ENCODE results near the gene TMEM59. TPM values are rescaled to one million over a fixed set of nuclear protein-coding genes. Genes with fewer than 3 reads are reported as not detected.
A peak's percentile ranks its signal among the peaks of the same experiment; 100 is the strongest.
"Not testable (repeated sequence)": the region's sequence is repeated elsewhere in the genome, so short reads cannot be mapped to it uniquely, and the experiment has no call there.

Gene TMEM59
- total RNA-seq, 4 donors from 2014 or later, result 157 to 323 (median 234) TPM

DNA sequence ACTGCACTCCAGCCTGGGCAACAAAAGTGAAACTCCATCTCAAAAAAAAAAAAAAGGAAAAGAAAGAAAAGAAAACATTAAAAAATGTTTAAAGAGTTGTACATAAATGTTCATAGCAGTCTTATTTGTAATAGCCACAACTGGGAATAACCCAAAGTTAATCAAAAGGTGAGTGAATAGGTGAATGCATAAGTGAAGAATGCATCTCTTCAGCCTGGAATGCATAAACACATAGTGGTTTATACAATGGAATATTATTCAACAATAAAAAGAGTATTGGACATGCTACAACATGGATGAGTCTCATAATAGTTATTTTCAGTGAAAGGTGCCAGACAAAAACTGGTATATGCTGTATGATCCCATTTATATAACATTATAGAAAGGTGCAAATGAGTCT is 53.1 kb downstream of the TMEM59 start:
- no peaks in the 10 kb centered on the region for H3K27me3 ChIP-seq
- DNase-seq (ENCODE audit: low spot score in 2 of 2), result no peak
- TF ChIP-seq EP300 (IDR thresholded peaks at IDR 0.05), result no peak
- TF ChIP-seq, protein P1, sequence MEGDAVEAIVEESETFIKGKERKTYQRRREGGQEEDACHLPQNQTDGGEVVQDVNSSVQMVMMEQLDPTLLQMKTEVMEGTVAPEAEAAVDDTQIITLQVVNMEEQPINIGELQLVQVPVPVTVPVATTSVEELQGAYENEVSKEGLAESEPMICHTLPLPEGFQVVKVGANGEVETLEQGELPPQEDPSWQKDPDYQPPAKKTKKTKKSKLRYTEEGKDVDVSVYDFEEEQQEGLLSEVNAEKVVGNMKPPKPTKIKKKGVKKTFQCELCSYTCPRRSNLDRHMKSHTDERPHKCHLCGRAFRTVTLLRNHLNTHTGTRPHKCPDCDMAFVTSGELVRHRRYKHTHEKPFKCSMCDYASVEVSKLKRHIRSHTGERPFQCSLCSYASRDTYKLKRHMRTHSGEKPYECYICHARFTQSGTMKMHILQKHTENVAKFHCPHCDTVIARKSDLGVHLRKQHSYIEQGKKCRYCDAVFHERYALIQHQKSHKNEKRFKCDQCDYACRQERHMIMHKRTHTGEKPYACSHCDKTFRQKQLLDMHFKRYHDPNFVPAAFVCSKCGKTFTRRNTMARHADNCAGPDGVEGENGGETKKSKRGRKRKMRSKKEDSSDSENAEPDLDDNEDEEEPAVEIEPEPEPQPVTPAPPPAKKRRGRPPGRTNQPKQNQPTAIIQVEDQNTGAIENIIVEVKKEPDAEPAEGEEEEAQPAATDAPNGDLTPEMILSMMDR (IDR thresholded peaks at IDR 0.05), result no peak
- TF ChIP-seq POLR2A (IDR thresholded peaks at IDR 0.05), result no peak
- no peak for TF ChIP-seq POLR2AphosphoS5 (IDR thresholded peaks at IDR 0.05)
- no peak overlapping the region for H3K4me3 ChIP-seq
- H3K4me1 ChIP-seq, result peaks cover 8% of the 10 kb centered on the region
- H3K36me3 ChIP-seq, result no peaks in the 10 kb centered on the region
- no peak overlapping the region for H3K27ac ChIP-seq
- no peaks in the 10 kb centered on the region for H3K9me3 ChIP-seq

GRCh38 chr1:53998223-53998622 is 54.8 kb downstream of the TMEM59 start:
- 91% methylated on average over 1 of the region's 1 CpG for WGBS
- H3K4me3 ChIP-seq, result no peak overlapping the region
- H3K9me3 ChIP-seq, result no peaks in the 10 kb centered on the region
- no peaks in the 10 kb centered on the region for H3K27me3 ChIP-seq
- peaks cover 8% of the 10 kb centered on the region for H3K4me1 ChIP-seq
- no peak overlapping the region for H3K27ac ChIP-seq
- TF ChIP-seq POLR2AphosphoS5 (IDR thresholded peaks at IDR 0.05) (no peak), EP300 (IDR thresholded peaks at IDR 0.05) (no peak), POLR2A (IDR thresholded peaks at IDR 0.05) (no peak)
- TF ChIP-seq, protein P1 (IDR thresholded peaks at IDR 0.05), result no peak
- DNase-seq (ENCODE audit: low spot score in 2 of 2), result no peak
- no peaks in the 10 kb centered on the region for H3K36me3 ChIP-seq

- Histone ChIP-seq H3K27me3 (no peaks in the 10 kb centered on the region), H3K27ac (no peak overlapping the region), H3K4me1 (no peaks in the 10 kb centered on the region), H3K9me3 (no peaks in the 10 kb centered on the region), H3K4me3 (no peak overlapping the region), H3K36me3 (no peaks in the 10 kb centered on the region)
- no peak for DNase-seq (ENCODE audit: low spot score in 2 of 2)
- no peak for TF ChIP-seq POLR2AphosphoS5 (IDR thresholded peaks at IDR 0.05)
- TF ChIP-seq POLR2A (IDR thresholded peaks at IDR 0.05), result no peak
- TF ChIP-seq, protein P1 (IDR thresholded peaks at IDR 0.05), result no peak
- TF ChIP-seq EP300 (IDR thresholded peaks at IDR 0.05), result no peak
- WGBS, result 93% methylated on average over 1 of the region's 1 CpG
Measured at GRCh38 chr1:53995683-53996082, 57.3 kb downstream of the TMEM59 start.

- not testable (repeated sequence) for H3K4me1 ChIP-seq; H3K36me3 ChIP-seq; H3K27me3 ChIP-seq; DNase-seq (ENCODE audit: low spot score in 2 of 2); H3K4me3 ChIP-seq; H3K9me3 ChIP-seq; H3K27ac ChIP-seq
- WGBS, result 87% methylated on average over 2 of the region's 2 CpGs
Measured at GRCh38 chr1:53994516-53994915, 58.5 kb downstream of the TMEM59 start.

DNA sequence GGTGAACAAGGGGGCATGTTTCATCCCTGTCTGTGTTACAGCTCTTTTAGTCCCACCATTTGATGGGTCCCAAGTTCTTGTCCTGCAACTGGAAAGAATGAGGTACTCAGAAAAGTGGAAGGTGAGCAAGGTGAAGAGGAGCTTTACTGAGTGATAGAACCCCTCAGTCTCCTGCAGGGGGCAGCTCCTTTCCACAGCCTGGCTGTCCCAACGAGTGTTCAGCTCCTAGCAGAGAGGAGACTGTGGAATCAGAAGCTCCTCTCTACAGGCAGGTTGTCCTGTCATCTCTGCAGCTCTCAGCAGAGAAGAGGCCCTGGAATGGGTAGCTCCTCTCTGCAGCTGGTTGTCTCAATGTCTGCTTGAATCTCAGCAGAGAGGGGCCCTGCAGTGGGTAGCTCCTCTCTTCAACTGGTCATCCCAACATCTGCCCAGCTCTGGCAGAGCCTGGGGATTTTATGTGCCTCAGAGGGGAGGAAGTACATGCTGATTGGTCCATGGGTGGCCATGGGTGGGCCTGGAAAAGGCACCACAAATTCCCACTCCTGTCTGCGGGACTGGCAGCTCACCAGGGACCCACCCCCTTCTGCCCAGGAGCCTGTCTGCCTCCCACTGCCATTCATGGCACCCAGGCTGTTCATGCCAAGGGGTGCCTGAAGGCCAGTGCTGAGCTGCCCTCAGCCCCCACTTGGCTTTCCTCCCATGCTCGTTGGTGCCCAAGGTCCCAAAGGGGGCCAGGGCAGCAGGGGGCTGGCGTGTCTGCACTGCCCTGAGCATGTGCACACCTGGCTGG is 60.7 kb downstream of the TMEM59 start:
- H3K36me3 ChIP-seq, result no peaks in the 10 kb centered on the region
- TF ChIP-seq POLR2AphosphoS5 (IDR thresholded peaks at IDR 0.05) (no peak), POLR2A (IDR thresholded peaks at IDR 0.05) (no peak), EP300 (IDR thresholded peaks at IDR 0.05) (no peak)
- TF ChIP-seq, protein P1 (IDR thresholded peaks at IDR 0.05), result no peak
- no peaks in the 10 kb centered on the region for H3K27me3 ChIP-seq
- H3K9me3 ChIP-seq, result no peaks in the 10 kb centered on the region
- no peaks in the 10 kb centered on the region for H3K4me1 ChIP-seq
- no peak overlapping the region for H3K27ac ChIP-seq
- WGBS, result 74% methylated on average over 3 of the region's 4 CpGs
- DNase-seq (ENCODE audit: low spot score in 2 of 2), result peak in 1 of 2 donors; percentile 41
- no peak overlapping the region for H3K4me3 ChIP-seq

All from suprapubic skin (tissue), 4 donors.